ENCODE measurements around the gene INTS1. TPM values are rescaled to one million over a fixed set of nuclear protein-coding genes. Genes with fewer than 3 reads are reported as not detected.

The INTS1 gene
- total RNA-seq, 1 donor from 2014 or later, result 18.5 TPM

Other genes starting within 250 kb of the INTS1 start
- gene MICALL2, start 44.9 kb downstream of the INTS1 start, total RNA-seq (ENCODE audit: insufficient read depth, low replicate concordance), result 13.5 TPM
- gene MAFK, start 26.3 kb upstream of the INTS1 start, total RNA-seq (ENCODE audit: insufficient read depth, low replicate concordance), result 78.2 TPM
- 3.4 TPM for gene TMEM184A, start 51.8 kb upstream of the INTS1 start, total RNA-seq (ENCODE audit: insufficient read depth, low replicate concordance)
- 11.8 TPM for gene PSMG3, start 65.6 kb upstream of the INTS1 start, total RNA-seq (ENCODE audit: insufficient read depth, low replicate concordance)
- 0.96 TPM for gene ELFN1, start 165.9 kb upstream of the INTS1 start, total RNA-seq (ENCODE audit: insufficient read depth, low replicate concordance)

Data from umbilical cord (tissue), 1 donor.